ENCODE data around the gene LOXL4.

LOXL4 gene

GRCh38 chr10:98262571-98262970, 5.4 kb downstream of the LOXL4 start:
- DNase-seq: no peak

GRCh38 chr10:98261436-98262277, 6.3 kb downstream of the LOXL4 start:
- no peak for DNase-seq

- DNase-seq: no peak
Measured at GRCh38 chr10:98260752-98261151, 7.2 kb downstream of the LOXL4 start.

DNA sequence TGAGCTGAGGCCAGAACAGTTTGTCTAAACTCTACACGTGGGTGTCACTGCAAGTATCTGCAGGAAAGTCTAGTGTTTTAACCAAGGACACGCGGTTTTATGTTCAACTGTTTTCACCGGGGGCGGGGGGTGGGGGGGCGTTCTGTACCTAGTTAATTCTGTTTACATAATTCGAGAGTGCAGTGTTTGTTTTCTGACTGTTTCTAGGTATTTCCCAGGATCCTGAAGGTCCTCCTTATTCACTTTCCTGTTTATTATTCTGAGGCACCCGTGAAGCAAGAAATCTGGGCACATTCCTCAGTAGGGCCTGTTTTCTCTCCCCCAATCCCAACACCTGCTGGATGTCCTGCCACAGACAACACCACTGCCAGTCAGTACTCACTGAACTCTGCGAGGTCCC, 7.6 kb downstream of the LOXL4 start:
- no peak for DNase-seq

DNA sequence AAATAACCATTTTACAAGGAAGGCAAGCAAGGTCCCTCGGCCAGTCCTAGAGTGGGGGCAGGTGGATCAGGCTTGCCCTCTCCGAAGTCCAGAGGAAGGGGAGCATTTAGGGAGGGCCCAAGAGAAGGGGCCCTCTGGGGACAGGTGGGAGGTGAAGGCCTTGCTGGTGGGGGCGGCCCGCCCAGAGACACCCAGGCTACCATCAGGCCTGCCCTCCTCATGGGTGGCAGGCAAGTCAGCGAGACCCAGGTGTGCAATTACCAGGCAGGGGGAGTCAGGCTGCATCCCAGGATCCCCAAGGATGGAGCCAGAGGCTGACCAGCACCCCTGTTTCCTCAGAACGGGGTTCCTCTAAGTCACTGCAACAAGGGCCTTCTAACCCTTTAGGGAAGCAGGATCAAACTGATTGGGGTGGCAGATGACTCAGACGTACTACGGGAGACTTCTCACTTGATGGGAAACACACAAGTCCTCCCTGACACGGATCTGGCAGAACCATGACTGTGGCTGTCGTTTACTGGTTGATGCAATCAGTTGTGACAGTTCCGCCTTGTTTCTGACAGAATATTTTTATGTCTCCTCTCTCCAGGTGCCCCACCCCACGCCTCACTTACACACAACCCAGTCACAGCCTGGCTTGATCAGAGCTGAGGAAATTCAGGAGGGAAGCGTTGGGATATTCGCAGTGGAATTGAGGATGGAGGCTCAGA, 8.2 kb downstream of the LOXL4 start:
- no peak for DNase-seq

DNA sequence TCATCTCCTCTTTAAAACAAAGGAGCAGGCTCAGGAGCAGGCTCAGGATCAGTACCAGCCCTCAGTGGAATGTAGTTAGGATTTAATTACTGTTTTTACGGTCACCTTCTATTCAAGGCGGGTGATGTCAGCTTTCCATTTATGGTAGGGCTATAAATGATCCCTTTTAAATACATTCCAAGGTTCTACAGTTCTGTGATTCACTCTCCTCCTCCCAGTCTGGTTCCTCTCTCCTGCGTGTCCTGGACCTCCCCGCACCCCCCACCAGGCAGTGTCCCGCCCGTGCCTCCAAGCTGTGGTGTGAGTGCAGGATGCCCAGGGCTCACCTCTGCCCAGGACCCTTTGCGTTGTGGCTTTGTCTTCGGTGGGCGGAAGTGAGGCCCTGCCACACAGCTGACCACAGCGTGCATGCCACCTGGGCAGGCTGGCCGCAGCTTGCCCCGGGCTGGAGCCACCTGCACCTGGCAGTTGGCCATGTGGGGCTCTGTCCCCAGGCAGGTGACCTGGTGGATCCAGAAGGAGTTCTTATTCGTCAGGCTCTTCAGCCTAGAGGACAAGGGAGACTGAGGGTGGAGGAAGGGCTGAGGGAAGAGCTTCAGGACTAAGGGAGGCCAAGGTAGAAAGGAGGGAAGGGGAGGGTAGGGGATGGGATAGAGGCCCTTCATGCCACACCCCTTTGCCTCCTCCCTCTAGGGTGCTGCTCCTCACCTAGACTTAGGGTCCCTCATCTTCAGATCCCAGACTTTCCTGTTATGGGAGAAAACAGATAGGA, 9.1 kb downstream of the LOXL4 start:
- DNase-seq: no peak

GRCh38 chr10:98257961-98258360, 10.0 kb downstream of the LOXL4 start:
- DNase-seq: no peak

DNA sequence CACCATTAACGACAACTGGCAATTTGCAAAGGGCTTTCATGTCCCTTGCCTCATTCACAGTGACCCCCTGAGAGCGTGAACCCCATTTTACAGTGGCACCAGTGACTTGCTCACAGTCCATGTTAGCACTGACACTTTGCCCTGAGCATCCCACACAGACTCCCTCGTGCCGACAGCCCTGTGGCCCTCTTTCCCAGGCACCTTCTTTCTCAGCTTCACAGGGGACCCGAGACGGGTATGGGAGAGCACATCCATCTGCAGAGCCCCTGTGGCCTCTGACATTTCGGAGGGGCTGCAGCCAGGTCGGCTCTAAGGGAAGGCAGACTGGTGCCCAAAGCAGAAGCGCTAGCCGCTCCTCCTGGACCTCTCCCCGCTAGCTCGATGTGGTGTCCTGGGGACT, 10.8 kb downstream of the LOXL4 start:
- no peak for DNase-seq

DNA sequence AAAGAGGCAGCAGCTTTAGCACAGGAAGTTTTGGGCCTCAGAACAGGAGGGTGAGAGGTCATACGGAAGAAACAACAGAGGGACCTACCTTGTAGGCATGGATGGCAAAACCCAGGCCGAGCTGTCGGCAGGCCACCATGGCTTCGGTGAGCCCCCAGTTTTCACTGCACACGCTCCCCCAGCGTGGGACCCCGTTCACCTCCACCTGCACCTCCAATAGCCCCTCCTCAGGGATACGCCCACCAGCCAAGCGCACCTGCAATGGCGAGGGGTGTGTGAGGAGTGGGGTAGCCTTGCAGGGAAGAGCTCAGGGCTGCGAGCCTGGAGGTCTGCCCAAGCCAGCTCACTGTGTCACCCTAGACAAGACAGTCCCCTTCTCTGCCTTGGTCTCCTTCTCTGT, 11.3 kb downstream of the LOXL4 start:
- no peak for DNase-seq

DNA sequence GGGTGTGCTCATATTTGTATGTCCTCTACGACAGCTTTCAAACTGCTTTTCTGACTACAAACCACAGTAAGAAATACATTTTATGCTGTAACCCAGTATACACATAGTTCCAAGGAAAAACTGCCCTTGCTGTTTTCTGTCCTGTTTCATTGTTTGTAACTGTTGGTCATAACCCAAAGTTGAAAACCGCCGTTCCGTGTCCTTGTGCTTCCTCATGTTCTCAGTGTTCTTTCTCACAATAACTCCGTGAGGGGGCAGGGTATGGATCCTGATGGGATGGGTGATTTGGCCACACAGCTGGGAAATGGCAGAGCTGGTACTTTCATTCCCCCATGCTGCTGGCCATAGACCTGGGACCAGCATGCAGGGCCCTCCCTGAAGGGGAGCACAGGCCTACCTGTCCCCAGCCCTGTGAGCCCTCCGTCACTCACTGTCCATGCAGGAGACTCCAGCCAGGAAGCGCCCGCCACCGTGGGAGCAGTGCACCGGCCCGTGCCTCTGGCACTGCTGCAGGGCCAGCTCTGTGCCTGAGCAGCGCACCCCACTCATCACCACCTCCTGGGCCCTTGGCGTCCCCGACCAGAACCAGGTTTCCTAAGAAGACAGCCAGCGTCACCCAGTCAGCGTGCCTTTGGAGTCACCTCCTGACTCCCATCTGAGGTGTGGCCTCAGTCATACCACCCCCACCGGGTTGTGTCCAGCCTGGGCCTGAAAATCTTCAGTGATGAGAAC, 12.7 kb downstream of the LOXL4 start:
- no peak for DNase-seq

DNA sequence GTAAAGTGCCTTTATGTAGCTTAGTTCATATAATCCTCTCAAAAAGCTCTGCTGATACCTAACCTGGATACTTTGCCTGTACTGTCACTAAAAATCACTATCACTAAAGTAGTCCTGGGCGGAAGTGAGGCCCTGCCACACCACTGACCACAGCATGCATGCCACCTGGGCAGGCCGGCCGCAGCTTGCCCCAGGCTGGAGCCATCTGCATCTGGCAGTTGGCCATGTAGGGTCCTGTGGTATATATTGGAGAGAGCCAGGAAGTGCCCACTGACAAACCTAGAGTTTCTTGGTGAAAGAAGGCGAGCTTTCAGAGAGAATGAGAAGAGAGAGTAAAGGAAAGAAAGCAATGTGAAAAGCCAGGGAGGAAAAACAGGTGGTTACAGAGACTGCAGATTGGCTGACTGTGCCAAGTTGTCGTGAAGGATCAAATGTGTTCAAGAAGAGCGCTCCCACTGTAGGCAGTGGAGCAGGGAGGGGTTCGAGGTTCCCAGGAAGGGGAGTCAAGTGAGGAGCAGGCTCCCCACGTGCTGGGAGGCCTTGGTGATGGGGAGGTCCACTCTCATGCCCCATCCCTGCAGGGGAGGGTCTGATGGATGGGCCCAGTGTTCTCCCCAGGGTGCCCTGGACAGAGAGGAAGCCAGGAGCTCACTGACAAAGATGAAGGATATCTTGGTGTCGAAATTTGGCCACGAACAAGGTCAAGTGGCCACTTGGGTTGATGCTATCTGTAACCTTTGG, 13.6 kb downstream of the LOXL4 start:
- no peak for DNase-seq

DNA sequence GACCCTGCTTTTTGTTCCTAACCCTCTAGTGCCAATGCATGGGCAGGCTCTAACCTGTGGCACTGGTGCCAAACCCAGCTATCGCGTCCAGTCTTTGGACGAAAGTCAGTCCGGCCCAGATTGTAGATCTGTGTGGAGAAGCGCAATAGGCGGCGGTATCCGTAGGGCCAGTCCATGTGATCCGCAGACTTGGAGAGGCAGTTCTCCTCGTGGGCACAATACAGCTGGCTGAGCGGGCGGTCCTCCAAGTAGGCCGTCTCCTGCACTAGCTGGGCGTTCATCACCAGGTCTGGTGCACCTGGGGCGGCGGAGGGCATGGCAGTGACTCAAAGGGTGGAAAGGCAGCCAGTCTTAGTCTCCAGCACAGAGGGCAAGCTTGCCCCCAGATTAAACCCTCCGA, 14.5 kb downstream of the LOXL4 start:
- no peak for DNase-seq

- no peak for DNase-seq
Measured at GRCh38 chr10:98252464-98252863, 15.5 kb downstream of the LOXL4 start.

- no peak for DNase-seq
Measured at GRCh38 chr10:98251399-98251798, 16.6 kb downstream of the LOXL4 start.

DNA sequence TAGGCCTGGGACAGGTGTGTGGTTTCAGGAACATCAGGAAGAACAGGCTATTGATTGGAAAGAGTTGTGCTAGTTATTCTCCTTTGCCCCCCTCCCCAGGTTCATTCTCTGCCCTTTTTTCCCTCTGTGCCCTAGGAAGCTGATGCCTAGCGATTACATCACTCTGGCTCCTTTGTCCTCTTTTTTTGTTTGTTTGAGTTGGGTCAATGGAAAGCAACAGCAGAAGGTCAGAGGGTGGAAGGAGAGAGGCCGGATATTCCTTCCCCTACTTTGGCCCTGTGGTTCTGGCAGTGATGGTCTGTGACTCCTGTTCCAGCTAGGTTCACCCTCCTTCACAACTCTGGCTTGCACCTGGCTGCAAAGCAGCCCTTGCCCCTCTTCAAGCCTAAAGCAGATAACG, 18.9 kb downstream of the LOXL4 start:
- no peak for DNase-seq

DNA sequence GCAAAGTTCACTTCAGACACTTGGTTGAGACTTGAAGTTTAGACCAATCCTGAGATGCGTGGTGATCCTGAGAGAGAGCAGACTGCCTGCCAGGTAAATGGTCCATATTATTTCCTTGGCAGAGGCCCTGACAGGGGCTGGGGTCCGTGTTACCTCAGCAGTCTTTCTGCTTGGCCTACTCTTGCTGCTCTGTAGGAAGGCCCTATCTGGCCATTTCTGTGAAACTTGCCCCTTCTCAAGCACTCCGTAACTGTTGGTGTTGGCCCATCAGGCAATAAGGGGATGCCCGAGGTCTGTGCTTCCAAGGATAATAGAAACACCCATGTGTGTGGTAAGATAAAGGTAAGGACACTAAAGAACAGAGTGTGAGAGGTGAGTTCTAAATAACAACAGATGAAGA, 20.0 kb downstream of the LOXL4 start:
- no peak for DNase-seq

GRCh38 chr10:98246911-98247805, 20.8 kb downstream of the LOXL4 start:
- no peak for DNase-seq

- DNase-seq: no peak
Measured at GRCh38 chr10:98244586-98244985, 23.4 kb downstream of the LOXL4 start.

GRCh38 chr10:98244141-98244540, 23.9 kb downstream of the LOXL4 start:
- no peak for DNase-seq

GRCh38 chr10:98242823-98243222, 25.2 kb downstream of the LOXL4 start:
- no peak for DNase-seq

GRCh38 chr10:98240524-98240923, 27.5 kb downstream of the LOXL4 start:
- DNase-seq: no peak
